NCI-H345 (cell line): ENCODE data around the gene IRX4.

Experiments used
- DNase-seq: peaks from one replicate; lab custom pipeline; 2025; lab: John Stamatoyannopoulos, UW

IRX4 gene

DNA sequence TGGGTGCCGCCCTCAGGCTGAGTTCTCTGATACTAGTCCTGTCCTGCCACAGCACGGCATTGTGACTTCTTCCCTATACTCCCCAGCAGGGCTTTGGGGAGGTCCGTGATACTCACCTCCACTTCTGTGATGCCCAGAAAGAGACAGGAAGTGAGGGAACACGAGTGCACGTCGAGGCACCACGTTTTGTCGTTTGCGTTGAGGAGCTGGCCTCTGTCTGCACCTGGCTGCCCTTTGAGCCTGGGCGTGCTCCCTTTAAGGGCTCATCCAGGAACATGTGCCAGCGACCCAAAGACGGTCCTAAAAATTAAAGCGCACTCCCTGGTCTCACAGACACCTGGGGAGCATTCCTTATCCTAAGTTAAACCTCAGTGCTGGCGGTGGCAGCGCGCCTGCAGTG, 8.7 kb upstream of the IRX4 start:
- DNase-seq = no peak

- no peak for DNase-seq
Measured at GRCh38 chr5:1890296-1890695, 7.6 kb upstream of the IRX4 start.

DNA sequence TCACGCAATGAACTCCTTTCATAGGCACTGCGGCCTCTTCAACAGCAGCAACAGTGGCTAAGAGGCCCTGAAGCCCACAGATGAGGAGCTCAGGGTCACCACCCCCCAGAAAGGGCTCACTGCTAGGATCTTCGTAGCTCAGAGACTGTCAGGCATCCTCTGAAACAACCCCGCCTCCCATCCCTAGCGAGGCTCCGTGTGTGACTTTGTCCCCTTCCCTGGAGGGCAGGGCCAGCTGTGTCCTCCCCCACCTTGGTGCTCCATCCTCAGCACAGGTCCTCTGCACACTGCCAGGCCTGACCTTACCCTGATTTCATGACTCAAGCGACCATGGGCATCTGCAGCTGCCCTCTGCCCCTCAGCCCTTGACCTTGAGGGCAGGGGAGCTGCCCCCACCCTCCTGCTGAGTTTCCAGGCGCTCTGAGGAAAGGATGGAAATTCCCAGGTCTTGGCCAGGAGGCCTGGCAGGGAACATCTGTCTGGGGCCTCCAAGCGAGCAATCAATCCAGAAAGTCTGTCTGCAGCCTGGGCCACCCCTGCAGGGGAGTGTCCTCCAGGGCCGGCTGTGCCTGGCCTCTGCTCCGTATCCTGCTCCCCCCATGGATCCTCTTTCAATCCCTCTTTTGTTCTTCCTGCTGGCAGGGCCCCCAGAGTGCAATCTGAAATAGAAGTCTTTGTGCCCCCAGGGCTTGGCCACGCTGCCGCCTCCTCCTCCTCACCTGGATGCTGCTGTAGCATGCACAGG, 6.8 kb upstream of the IRX4 start:
- no peak for DNase-seq

DNA sequence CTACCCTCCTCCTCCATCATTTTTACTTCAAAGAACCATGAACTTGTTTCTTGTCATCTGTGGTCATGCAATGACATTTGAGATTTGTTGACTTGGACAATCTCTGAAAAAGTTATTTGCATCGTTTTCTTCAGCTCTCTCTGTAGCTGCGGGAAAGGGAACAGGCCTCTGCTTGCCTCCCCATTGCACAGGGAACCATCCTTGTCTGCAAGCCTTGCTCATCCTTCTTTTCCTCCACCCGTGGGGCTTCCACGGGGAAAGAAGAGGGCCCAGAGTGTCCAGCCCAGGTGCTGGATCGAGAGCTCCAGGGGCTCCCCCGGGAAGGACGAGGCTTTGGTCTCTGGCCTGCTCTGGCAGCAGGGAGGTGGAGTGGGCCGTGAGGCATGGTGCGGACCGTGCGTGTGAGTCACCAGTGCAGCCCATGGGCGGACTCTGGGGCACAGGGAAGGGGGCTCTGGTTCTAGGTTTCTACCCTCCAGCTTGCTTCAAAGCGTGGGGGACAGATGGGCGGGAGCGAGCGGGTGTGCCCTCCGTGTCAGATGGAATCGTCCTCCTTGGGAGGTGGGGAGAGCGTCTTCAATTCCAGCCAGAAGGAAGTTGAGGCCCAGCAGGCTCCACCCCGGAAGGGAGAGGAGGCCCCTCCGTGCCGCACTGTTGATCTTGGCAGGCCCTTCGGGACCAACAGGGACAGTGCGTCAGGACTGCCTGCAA, 6.0 kb upstream of the IRX4 start:
- no peak for DNase-seq

DNA sequence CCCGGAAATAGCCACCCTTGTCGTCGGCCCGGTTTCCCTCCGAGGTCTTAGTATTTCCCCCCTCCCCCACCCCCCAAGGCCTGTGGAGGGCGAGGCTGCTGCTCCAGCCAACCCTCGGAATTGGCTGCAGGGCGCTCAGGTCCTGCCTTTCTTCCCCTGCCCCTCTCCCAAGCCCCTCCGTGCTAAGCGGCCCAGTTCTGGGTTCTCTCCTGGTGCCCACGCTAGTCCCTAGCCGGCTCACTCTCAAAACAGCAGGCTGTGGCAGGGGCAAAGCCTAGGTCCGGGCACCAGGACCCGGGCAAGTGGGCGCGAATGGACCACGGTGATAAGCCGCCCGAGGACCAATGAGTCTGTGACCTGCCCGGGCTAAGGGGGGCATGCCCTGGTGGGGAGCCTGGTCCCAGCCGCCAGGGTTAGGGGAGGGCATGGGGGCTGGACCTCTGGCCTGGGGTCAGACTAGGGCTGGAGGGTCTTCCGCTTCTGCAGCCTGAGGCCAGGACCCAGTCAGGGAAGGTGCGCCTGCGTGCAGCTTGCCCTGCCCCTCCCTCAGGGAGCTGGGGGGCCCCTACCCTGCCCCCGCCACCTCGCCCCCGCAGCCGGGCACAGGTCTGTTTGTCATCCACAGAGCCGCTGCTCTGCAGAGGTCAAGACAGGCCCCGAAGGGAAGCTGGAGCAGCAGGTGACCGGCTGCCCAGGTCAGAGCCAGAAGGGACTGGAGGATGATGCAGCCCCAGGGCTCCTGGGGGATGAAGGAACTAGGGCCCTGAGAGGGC, 5.0 kb upstream of the IRX4 start:
- DNase-seq = no peak

DNA sequence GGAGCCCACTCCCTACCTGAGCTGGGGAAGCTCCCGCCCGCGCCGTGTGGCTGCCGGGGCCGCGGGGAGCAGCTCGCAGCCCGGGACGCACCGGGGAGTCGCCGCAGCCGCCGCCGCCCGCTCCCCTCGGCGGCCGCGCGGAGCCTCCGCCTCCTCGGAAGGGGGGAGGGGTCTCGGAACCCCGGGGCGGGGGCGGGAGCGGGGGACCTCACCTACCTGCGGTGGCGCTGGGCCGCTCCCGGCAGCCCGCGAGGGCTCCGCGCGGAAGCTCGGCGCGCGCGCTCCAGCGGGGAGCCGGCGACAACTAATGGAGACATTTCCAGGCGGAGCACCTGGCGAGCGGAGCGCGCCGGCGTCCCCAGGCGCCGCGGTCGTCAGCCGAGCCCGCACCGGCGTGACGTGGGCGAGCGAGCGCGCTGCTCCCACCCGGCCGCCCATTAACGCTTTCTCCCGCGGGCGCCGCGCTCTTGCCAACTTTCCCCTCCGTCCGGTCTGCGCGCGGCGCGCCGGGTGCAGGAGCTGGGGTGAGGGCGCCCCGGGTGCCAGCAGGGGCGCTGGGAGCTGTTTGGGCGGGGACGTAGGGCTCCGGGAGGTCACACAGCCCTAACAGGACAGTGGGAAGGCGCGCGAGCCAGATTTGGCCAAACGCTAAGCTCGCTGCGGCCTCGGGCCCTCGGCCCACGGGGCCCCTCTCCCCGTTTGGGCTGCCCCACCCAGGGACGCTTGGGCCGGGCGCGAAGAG, 4.3 kb upstream of the IRX4 start:
- DNase-seq = no peak

- DNase-seq = no peak
Measured at GRCh38 chr5:1885868-1886845, 3.4 kb upstream of the IRX4 start.

- no peak for DNase-seq
Measured at GRCh38 chr5:1885404-1885755, 2.7 kb upstream of the IRX4 start.

DNA sequence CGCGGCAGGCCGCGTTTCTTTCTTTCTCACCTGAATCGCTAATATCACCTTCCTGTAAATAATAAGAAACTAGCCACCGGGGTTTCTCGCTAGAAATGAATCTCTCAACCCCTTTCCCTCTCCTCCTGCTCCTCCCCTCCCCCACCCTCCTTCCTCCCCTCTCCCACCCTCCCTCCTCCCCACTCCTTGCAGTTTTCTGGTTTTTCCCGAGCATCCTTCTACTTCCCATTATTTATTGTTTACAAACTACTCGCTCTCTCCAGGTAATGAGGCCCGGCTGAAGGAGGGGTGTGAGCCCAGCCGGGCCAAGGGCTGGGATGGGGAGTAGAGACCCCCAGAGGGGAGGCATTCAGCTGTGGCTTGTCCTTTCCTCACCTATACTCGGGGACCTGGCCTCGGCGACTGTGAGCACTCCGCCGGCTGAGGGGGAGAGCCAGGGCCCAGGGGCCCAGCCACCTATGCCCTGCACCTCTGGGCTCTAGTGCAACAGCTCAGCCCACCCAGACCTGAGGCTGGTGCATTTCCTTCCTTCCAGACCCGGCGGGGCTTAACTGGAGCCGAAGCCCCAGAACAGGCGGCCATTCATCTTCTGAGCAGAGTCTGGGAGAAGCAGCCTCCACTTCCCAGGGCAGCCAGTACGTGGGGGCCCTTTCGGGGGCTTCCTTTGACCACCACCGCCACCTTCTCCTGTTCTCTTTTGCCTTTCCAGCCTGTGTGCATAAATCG, 2.1 kb upstream of the IRX4 start:
- DNase-seq = no peak

GRCh38 chr5:1883925-1884677, 1.4 kb upstream of the IRX4 start:
- no peak for DNase-seq

DNA sequence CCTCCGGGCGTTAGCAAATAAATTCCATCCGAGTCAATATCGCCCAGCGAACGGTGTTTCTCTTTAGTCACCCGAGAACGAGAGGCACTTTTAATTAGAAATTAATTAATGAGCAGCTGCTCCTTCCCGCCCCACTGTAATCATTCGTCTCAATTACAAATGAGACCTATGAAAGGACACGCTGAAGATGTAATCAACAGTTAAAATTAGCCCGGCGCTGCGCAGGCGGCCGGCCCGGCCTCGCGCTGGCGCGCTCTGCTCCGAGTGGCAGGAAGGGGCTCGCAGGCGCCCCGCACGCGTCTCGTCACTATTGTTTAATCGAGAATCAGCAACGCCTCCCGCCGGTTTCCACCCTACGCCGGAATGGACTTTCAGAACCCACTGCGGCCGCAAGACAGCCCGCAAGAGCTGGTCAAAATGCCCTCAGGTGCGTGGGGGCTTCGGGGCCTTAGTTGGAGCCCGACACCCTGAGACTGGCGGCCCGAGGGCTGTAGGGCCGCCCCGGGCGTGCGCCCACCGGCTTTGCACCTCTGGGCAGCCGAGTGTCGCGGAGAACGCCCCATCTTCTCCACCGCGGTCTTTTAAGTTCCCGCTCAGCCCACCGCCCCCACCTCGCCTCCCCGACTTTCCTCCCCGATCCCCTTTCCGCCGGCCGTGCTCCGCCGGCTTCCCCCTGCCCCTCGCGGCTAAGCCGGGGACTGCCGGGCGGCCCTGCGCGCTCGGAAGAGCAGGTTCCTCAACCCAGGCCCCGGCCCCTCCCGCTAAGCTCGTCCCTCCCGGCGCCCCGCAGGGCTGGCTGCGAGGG, 597 bp upstream of the IRX4 start:
- no peak for DNase-seq

DNA sequence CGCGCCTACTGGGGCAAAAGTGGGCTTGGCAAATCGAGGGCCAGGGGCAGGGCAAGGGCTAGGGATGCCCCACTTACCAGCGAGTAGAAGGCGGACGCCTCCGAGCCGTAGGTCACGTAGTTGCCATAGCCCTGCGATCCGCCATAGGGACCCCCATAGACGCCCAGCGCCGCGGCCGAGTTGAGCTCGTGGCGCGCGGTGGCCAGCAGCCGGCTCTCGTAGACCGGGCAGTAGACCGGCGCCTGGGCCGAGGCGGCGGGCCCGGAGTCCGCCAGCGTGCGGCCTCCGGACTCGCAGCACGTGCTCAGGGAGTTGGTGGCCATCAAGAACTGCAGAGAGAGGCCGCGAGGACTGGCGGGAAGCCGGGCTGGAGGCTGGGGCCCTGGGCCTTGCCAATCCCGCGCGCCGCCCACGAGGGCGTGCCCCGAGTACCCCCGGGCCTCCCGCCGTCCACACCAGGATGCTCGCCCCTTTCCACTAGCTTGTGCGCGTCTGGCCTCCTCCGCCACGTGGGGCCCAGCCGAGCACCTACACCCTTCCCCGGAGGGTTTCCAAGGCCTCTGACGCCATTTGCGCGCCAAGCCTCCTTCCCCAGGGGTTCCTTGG, 891 bp downstream of the IRX4 start:
- DNase-seq = no peak

DNA sequence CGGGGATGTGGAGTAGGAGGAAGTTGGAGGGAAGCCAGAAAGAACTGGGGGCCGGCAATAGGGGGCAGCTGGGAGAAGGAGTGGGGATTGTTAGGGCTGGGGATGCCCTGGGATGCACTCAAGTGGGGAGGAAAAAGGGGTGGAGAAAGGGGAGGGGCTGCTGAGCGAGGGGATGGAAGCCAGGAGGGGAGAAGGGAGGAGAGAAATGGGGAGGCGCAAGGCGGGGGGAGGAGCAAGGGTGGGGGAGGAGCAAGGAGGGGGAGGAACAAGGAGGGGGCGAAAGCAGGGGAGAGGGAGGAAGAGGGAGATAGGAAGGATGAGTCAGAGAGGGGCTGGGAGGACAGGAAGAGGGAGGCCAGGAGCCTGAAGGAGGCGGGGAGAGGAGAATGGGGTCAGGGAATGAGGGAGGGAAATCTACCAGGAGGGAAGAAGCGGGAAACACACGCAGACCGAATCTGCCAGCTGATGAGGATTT, 1.6 kb downstream of the IRX4 start:
- no peak for DNase-seq

GRCh38 chr5:1880377-1881025, 2.2 kb downstream of the IRX4 start:
- no peak for DNase-seq

GRCh38 chr5:1879292-1880263, 3.1 kb downstream of the IRX4 start:
- no peak for DNase-seq

DNA sequence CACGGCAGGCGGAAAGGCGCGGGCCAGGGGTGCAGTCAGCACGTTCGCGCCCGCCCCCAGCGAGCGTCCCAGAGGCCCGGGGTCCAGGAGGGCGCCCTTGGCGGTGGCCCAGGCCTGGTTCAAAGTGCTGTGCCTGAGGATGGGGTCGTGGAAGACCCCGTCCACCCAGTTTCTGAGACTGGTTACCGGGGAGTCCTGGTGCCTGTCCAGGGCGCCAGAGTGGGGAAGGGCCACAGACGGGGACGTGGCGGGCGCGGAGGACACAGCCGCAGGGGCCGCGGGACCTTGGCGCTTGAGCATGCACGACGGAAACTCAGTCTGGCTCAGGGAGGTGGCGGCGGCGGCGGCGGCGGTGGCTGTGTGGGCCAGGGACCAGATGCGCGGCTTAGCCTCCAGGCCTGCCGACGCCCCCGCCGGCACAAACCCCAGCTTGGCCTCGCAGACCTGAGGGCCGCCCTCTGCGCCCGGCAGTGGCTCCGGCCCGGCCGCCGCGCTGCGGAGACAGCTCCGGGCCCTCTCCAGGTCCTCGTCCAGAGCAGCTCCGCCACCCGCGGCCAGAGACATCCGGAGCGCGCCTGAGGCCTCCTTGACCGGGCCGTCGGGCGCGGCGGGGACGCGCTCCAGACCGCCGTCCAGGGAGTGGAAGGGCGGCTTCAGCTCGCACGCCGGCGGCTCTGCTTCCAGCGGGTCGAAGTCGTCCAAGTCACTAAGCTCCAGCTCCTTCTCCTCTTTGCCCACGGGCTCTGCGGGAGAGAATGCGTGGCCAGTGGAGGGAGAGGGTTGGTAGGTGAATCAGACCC, 4.5 kb downstream of the IRX4 start:
- no peak for DNase-seq
